HG03064 (cell line): ENCODE data around the gene CCNK.

Source experiments
- ATAC-seq: cut with Tn5 transposase; IDR thresholded peaks from one replicate; pipeline ENCODE4 v1.9.1; 2021; ENCODE audit warnings: low read depth; ENCODE audit not compliant: unreplicated experiment

Gene CCNK

GRCh38 chr14:99532310-99532709, 51.1 kb downstream of the CCNK start:
- no peak for ATAC-seq

- ATAC-seq: no peak
Measured at GRCh38 chr14:99534333-99534732, 53.1 kb downstream of the CCNK start.

GRCh38 chr14:99534863-99535262, 53.7 kb downstream of the CCNK start:
- no peak for ATAC-seq

GRCh38 chr14:99535448-99535847, 54.2 kb downstream of the CCNK start:
- no peak for ATAC-seq

- no peak for ATAC-seq
Measured at GRCh38 chr14:99535908-99536778, 54.9 kb downstream of the CCNK start.

GRCh38 chr14:99537399-99537798, 56.2 kb downstream of the CCNK start:
- ATAC-seq: no peak

- no peak for ATAC-seq
Measured at GRCh38 chr14:99538275-99538674, 57.1 kb downstream of the CCNK start.

- ATAC-seq: no peak
Measured at GRCh38 chr14:99538733-99539132, 57.5 kb downstream of the CCNK start.

- ATAC-seq: no peak
Measured at GRCh38 chr14:99539491-99539890, 58.3 kb downstream of the CCNK start.

- no peak for ATAC-seq
Measured at GRCh38 chr14:99540196-99541032, 59.2 kb downstream of the CCNK start.

- ATAC-seq: no peak
Measured at GRCh38 chr14:99541211-99541610, 60.0 kb downstream of the CCNK start.

- ATAC-seq: no peak
Measured at GRCh38 chr14:99541677-99542470, 60.7 kb downstream of the CCNK start.

- ATAC-seq: no peak
Measured at GRCh38 chr14:99542566-99542965, 61.4 kb downstream of the CCNK start.

GRCh38 chr14:99543370-99543769, 62.2 kb downstream of the CCNK start:
- ATAC-seq: no peak

- ATAC-seq: no peak
Measured at GRCh38 chr14:99543985-99544384, 62.8 kb downstream of the CCNK start.

GRCh38 chr14:99544991-99545390, 63.8 kb downstream of the CCNK start:
- no peak for ATAC-seq

GRCh38 chr14:99545586-99545985, 64.4 kb downstream of the CCNK start:
- ATAC-seq: no peak

- no peak for ATAC-seq
Measured at GRCh38 chr14:99546234-99546879, 65.1 kb downstream of the CCNK start.

GRCh38 chr14:99548255-99548654, 67.0 kb downstream of the CCNK start:
- no peak for ATAC-seq

GRCh38 chr14:99548871-99549515, 67.8 kb downstream of the CCNK start:
- ATAC-seq: no peak
